Breast epithelium (tissue), 3 donors: ENCODE results near the gene EEF1AKMT3.

Source experiments
- CTCF ChIP-seq, 3 donors: fragments of 450-650 bp; IDR thresholded peaks; one replicate each; pipeline ENCODE4 v1.5.1; 2016 to 2017; ENCODE audit warnings: antibody characterized with exemption in 3 of 3, mild to moderate bottlenecking in 3 of 3, moderate library complexity in 3 of 3
- POLR2A ChIP-seq: fragments of 450-650 bp; IDR thresholded peaks from one replicate; pipeline ENCODE4 v1.6.1; 2016; ENCODE audit warnings: antibody characterized with exemption, mild to moderate bottlenecking, moderate library complexity
- POLR2AphosphoS5 ChIP-seq, 3 donors: sonication (generic); formaldehyde crosslinking; IDR thresholded peaks; one replicate each; pipeline ENCODE4 v1.6.1; 2017; ENCODE audit warnings: antibody characterized with exemption in 3 of 3

- TF ChIP-seq CTCF (IDR thresholded peaks at IDR 0.05) (no peak), POLR2AphosphoS5 (IDR thresholded peaks at IDR 0.05) (no peak), POLR2A (no peak)
Measured at GRCh38 chr12:57781244-57781643, 8.8 kb downstream of the EEF1AKMT3 start.
